Upper lobe of right lung (tissue), 1 donor: ENCODE measurements around the gene MRPS9. TPM values are rescaled to one million over a fixed set of nuclear protein-coding genes. Genes with fewer than 3 reads are reported as not detected.

Experiments
- ATAC-seq: fragments of 200-7000 bp; cut with Tn5 transposase; one replicate; pipeline ENCODE4 v1.9.1; 2020; ENCODE audit warnings: mild to moderate bottlenecking, moderate library complexity
- DNase-seq: peaks from one replicate; pipeline ENCODE4 v3.0.0-alpha.2; 2020
- H3K27ac ChIP-seq: fragments of 200-600 bp; one replicate; pipeline ENCODE4 v1.8.0; 2022
- H3K27me3 ChIP-seq: fragments of 200-600 bp; one replicate; pipeline ENCODE4 v1.8.0; 2022; ENCODE audit warnings: mild to moderate bottlenecking
- H3K36me3 ChIP-seq: fragments of 200-600 bp; one replicate; pipeline ENCODE4 v1.8.0; 2022
- H3K4me1 ChIP-seq: fragments of 200-600 bp; one replicate; pipeline ENCODE4 v1.8.0; 2022
- H3K4me3 ChIP-seq: fragments of 200-600 bp; one replicate; pipeline ENCODE4 v1.8.0; 2022; ENCODE audit warnings: mild to moderate bottlenecking
- H3K9me3 ChIP-seq: fragments of 200-600 bp; one replicate; pipeline ENCODE4 v1.8.0; 2022
- intact Hi-C: fragments of 100-400 bp; cut with DNase I; formaldehyde crosslinking; loops from one replicate; pipeline ENCODE4 v1.11.0; 2022
- total RNA-seq: library from RNA; stranded (reverse); fragmentation: NEBNext Ultra II Directional; extraction: Animal tissue kit (Norgen Biotek cat#: 25700); gene quantifications from one replicate; pipeline ENCODE4 v1.2.1, GENCODE V29; 2021
- TF ChIP-seq, protein P1 (sequence below): fragments of 200-600 bp; IDR thresholded peaks from one replicate; pipeline ENCODE4 v1.8.0; 2022; ENCODE audit warnings: antibody characterized with exemption
- donor health status: DM: no; HTN: yes; CAD: no; lungs with severe emphysema.

MRPS9 gene
- total RNA-seq, 1 donor from 2014 or later: 17.0 TPM

DNA sequence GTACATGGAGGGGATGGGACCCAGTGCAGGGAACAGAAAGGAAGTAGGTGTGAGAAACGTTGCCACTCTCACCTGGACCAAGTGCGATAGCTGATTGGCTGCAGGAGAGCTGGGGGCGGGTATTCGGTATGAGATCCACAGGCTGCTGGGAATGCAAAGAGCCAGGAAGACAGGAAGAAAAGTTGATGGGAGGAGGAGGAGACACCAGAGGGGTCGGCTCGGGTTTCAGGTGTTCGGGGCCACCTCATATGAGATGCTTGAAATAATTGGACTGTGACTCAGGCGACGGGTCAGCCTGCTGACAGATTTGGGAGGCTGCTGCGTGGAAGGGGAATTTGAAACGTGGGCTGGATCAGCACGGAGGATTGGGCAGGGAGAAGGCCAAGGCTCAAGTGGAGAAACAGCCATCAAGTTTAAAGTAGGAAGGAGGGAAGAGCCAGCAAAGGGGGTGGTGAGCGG lies 65.1 kb downstream of the MRPS9 start:
- no peak for ATAC-seq
- Histone ChIP-seq H3K27me3 (no peaks in the 10 kb centered on the region), H3K9me3 (no peaks in the 10 kb centered on the region), H3K36me3 (peaks cover 28% of the 10 kb centered on the region), H3K4me1 (no peaks in the 10 kb centered on the region), H3K27ac (no peak overlapping the region), H3K4me3 (no peak overlapping the region)
- TF ChIP-seq, protein P1, sequence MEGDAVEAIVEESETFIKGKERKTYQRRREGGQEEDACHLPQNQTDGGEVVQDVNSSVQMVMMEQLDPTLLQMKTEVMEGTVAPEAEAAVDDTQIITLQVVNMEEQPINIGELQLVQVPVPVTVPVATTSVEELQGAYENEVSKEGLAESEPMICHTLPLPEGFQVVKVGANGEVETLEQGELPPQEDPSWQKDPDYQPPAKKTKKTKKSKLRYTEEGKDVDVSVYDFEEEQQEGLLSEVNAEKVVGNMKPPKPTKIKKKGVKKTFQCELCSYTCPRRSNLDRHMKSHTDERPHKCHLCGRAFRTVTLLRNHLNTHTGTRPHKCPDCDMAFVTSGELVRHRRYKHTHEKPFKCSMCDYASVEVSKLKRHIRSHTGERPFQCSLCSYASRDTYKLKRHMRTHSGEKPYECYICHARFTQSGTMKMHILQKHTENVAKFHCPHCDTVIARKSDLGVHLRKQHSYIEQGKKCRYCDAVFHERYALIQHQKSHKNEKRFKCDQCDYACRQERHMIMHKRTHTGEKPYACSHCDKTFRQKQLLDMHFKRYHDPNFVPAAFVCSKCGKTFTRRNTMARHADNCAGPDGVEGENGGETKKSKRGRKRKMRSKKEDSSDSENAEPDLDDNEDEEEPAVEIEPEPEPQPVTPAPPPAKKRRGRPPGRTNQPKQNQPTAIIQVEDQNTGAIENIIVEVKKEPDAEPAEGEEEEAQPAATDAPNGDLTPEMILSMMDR: no peak
- intact Hi-C loops: no loop called here
- DNase-seq: no peak

DNA sequence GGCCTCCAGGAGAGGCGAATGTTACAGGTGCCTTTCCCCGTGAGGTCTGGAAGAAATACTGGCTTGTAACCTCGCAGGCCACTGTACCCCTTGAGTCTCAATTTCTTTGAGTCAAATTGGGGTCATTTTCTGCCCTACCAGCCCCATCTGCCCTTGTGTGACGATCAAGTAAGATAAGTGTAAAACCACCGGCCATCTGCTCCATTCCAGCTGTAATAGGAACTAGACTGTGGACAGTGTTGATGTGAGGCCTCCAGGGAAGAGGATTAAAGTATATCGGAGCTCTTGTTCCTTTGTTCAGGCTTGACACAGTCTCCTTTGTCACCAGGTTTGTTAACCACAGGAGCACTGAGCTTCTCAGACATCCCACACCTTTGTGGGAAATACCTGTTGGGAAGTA lies 65.6 kb downstream of the MRPS9 start:
- Histone ChIP-seq H3K36me3 (peaks cover 23% of the 10 kb centered on the region), H3K27ac (no peak overlapping the region), H3K9me3 (no peaks in the 10 kb centered on the region), H3K4me3 (no peak overlapping the region), H3K4me1 (no peaks in the 10 kb centered on the region), H3K27me3 (no peaks in the 10 kb centered on the region)
- ATAC-seq (no peak), DNase-seq (no peak)
- intact Hi-C loops: no loop called here
- TF ChIP-seq, protein P1: no peak

DNA sequence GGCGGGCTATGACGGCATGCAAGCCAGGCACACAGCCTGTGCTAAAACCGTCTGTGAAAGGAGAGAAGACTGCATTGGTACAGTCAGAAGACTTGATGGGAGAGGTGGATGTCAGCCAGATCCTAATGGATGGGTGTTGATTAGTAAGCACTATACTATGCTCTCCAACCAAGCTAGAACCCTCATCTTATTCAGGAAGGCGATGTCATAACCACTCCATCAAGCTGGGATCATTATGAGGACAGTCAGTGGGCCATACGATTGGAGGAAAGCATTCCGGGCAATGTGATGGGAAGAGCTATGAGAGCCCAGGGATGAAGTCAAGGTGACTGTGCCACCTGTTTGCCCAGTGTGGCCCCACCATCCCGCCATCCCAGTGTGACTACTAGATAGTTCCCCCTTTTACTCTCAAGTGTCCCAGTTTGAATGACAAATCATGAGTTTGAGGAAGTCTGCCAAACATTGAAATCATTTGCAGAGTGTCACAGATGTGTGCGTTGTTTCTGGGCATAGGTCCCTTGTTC lies 66.4 kb downstream of the MRPS9 start:
- Histone ChIP-seq H3K9me3 (no peaks in the 10 kb centered on the region), H3K27me3 (no peaks in the 10 kb centered on the region), H3K36me3 (peaks cover 19% of the 10 kb centered on the region), H3K4me1 (no peaks in the 10 kb centered on the region), H3K4me3 (no peak overlapping the region), H3K27ac (no peak overlapping the region)
- intact Hi-C loops: no loop called here
- TF ChIP-seq, protein P1: no peak
- no peak for ATAC-seq
- no peak for DNase-seq

DNA sequence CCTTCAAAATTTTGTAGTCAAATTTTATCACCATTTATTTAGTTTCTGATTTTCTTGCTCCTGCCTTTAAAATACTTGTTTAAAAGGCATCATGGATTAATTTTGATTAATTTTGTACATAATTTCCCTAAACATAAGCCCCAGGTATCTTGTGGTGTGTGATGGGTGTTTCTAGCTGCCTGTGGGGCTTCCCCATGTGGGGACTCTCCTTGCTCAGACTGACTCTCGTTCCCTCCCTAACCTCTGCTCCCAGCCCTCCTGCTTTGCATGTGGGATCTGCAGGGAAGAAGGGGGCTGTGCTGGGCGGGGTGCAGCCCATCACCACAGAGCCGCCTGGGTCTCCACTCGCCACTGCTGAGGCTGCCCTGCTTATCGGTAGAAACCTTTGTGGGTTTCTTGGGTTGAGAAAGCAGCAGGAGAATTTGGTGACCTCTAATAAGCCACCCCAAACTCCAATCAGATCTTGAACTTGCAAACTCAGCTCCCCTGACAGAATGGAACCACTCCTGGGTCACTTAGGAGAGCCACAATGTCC lies 72.5 kb downstream of the MRPS9 start:
- TF ChIP-seq, protein P1: no peak
- ATAC-seq (no peak), DNase-seq (no peak)
- intact Hi-C loops: no loop called here
- Histone ChIP-seq H3K27me3 (no peaks in the 10 kb centered on the region), H3K9me3 (no peaks in the 10 kb centered on the region), H3K4me1 (no peaks in the 10 kb centered on the region), H3K27ac (no peak overlapping the region), H3K36me3 (no peaks in the 10 kb centered on the region), H3K4me3 (no peak overlapping the region)

DNA sequence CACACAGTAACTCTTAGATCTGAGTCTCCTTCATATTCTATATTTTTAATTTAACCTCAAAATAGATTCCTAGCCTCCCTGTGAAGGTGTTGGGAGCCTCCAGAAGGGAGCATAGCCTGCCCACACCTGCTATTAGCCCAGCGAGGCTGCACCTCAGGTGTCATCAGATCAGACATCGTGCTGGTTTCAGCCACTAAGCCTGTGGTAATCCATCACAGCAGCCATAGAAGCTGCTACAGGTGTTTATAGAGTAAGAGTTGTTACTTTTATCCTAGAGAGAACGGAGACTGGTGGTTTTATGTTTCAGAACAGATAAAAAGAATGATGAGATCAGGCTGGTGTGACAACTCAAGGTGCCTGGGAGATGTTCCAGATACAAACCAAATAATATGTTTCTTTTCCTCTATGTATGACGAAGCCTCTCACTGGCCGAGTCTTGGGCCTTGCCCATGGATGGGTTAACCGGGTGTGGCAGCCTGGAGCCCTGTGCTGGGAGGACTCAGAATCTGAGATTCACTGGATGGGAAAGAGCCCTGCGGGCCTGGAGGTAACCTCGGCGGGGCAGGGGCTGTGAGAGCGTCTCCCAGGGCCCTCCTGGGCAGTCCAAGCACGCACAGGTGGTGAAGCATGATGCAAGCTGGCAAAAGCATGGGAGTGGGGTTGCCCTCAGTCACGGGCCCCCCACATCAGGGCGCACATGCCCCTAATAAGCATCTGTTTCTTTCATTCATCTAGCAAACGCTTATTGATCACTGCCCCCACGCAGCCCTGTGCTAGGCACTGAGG lies 73.7 kb downstream of the MRPS9 start:
- ATAC-seq: no peak
- Histone ChIP-seq H3K4me3 (no peak overlapping the region), H3K4me1 (no peaks in the 10 kb centered on the region), H3K27ac (no peak overlapping the region), H3K27me3 (no peaks in the 10 kb centered on the region), H3K9me3 (no peaks in the 10 kb centered on the region), H3K36me3 (no peaks in the 10 kb centered on the region)
- intact Hi-C loops: no loop called here
- TF ChIP-seq, protein P1: no peak
- DNase-seq: no peak
